ENCODE data around the gene ITFG1.
"Not testable (repeated sequence)": the region's sequence is repeated elsewhere in the genome, so short reads cannot be mapped to it uniquely, and the experiment has no call there.

The ITFG1 gene

DNA sequence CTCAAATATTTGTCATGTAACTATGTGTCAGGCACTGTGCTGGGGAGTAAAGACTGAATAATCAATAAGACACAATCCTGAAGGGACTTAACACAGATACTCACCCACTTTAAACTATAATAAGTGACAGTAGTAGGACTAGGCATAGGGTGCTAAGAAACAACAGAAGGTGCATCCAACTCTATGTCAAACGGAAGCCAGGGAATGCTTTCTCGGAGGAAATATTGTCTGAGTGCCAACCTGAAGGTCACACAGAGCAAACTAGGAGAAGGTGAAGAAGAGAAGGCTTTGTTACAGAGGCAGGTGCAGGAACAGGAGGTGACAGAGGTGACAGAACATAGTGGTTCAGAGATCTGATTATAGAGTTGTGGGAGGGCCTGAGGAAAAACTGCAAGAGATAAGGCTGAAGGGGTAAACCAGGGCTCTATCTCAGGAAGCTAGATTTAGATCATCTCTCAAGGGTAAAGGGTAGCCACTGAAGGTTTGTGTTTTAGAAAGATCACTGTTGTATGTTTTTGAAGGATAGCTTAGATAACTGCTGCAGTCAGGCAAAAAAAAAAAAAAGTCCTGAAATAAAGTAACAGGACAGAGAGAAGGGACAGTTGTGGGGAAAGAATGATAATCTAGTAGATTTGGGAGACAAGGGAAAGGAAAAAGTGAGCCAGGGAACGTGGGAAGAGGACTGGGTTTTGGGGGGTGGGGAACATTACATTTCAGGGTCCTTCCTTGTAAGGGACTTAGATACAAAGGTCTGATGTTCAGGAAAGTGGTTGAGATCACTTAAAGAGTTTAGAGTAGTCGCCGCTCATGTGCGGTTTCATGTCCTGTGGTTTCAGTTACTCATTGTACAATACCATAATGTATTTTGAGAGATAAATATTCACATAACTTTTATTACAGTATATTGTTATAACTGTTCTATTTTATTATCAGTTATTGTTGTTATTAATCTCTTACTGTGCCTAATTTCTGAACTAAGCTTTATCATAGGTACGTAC lies 231.5 kb downstream of the ITFG1 start:
- no peak for DNase-seq

DNA sequence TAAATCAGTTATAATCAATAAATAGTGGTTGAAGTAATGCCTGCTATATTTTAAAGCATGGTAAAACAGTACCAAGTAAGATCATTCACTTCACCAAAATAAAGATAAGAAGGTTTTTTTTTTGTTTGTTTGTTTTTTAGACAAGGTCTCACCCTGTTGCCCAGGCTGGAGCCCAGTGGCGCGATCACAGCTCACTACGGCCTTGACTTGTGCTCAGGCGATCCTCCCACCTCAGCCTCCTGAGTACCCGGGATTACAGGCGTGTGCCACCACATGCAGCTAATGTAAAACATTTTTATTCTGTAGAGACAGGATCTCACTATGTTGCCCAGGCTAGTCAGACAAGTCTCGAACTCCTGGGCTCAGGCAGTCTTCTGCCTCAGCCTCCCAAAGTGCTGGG lies 232.6 kb downstream of the ITFG1 start:
- no peak for DNase-seq

DNA sequence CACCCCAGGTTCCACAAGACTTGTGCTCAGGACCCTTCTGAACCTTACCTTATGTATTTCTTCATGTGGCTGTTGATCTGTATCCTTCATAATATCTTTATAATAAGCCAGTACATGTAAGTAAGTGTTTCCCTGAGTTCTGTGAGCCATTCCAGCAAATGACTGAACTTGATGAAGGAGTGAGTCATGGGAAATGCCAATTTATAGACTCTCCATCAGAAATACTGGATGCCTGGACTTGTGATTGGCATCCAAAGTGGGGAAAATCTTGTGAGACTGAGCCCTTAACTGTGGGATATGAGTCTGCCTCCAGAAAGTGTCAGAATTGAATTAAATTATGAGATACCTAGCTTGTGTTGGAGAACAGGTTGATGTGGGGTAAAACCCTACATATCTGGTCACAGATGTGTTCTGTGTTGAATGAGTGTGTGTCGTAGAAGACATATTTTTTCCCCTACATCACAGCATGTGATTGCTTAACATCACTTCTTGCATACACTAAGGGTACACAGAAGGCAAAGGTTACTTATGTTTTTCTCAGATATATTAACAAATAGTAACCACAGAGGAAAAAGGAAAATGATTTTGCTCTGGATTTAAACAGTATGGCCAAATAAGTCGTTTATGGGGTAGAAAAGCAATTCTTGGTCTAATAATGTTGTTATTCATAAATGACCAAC lies 247.0 kb downstream of the ITFG1 start:
- DNase-seq, result no peak

DNA sequence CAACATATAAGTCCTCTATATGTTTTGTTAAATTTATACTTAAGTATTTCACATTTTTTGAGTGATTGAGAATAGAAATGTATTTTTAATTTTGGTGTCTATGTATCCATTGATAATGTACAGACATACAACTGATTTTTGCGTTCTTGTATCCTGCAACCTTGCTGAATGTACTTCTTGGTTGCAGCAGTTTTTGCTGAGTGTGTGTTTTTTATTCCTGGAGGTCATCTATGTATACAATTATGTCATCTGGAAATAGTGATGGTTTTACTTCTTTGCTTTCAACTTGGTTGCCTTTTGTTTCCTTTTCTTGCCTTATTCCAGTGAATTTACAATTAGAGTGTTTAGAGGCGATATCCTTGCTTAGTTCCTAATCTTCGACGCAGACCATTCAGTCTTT lies 249.6 kb downstream of the ITFG1 start:
- DNase-seq, result no peak

DNA sequence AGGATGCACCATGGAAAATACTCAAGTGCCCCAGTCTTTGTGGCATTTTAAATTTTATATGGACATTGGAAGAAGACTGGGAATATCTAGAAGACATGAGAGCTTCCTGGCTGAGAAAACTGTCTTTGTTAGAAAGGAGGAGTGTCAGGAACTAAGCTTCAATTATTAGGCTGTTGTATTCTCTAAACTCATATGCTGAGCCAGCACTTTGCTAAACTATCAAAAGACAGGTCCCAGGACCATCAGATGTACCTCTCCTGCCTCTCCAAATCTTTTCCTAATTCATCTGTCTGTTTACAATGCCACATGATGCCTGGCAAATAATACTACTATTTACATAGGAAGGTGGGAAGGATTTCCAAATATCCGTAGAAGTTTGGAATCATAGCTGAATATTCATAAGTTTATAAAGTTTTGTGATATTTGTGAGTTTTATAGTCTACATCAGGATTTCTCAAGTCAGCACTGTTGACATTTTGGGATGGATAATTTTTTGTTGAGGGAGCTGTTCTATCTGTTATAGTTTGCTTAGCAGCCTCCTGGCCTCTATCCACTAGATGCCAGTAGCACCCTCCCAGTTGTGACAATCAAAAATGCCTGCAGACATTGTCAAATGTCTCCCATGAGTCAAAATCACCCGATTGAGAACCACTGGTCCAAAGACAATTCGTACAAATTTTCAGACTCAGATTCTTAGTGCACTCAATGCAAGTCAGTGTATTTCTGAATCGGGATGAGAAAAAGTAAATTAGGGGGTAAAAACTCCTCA lies 255.9 kb downstream of the ITFG1 start:
- DNase-seq, result no peak

DNA sequence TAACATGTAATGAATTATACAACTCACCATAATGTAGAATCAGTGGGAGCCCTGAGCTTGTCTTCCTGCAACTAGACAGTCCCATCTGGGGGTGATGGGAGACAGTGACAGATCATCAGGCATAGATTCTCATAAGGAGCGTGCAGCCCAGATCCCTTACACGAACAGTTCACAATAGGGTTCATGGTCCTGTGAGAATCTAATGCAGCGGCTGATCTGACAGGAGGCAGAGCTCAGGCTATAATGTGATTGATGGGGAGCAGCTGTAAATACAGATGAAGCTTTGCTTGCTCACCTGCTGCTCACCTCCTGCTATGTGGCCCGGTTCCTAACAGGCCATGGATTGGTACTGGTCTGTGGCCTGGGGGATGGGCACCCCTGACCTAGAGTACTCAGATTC lies 257.4 kb downstream of the ITFG1 start:
- DNase-seq, result not testable (repeated sequence)

DNA sequence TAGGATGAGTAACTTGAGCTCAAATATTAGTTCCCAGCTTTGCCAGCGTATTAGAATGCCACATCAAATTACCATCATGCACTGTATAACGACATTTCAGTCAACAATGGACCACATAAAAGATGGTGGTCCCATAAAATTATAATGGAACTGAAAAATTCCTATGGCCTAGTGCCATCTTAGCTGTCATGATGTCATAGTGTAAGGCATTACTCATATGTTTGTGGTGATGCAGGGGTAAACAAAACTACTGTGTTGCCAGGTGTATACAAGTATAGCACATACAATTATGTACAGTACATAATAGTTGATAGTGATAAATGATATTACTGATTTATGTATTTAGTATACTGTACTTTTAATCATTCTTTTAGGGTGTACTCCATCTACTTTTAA lies 262.7 kb downstream of the ITFG1 start:
- no peak for DNase-seq

DNA sequence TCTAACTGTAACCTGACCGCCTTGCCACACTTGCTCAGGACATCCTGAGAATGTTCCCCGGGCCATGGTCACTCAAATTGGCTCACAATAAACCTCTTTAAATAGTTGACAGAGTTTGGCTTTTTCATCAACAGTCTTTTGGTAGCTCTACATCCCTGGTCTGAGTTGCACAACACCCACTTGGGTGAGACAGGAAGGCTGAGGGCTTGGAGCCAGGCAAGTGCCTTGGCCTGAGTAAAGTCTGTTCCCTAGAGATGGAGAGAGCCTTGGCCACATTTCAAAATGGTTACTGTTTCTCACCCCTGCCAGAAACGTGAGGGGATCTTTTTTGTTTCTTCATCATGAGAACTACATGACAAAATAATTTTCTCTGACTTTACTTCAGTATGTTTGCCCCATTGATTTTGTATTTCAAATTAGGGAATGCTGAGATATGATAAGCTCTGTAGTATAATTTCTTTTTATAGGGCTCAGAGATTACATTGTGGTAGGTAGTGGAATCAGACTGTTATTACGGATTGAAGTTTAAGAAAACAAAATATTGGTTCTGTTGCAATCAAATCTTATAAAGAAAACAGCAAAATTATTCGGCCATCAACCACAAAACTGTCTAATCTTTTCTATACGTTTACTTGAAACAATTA lies 263.2 kb downstream of the ITFG1 start:
- DNase-seq, result no peak

DNA sequence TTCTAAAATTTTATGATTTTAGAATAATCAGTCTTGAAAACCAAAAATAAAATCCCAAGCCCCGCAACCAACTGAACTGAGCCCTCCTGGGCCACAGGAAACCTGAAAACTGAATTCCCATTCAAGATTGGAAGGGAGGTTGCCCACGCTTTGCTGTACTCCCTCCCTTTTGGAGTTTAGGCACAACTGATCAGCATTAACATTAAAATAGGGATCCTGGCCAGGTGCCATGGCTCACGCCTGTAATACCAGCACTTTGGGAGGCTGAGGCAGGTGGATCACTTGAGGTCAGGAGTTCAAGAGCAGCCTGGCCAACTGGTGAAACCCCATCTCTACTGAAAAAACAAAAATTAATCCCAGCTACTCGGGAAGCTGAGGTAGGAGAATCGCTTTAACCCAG lies 264.4 kb downstream of the ITFG1 start:
- DNase-seq, result no peak

DNA sequence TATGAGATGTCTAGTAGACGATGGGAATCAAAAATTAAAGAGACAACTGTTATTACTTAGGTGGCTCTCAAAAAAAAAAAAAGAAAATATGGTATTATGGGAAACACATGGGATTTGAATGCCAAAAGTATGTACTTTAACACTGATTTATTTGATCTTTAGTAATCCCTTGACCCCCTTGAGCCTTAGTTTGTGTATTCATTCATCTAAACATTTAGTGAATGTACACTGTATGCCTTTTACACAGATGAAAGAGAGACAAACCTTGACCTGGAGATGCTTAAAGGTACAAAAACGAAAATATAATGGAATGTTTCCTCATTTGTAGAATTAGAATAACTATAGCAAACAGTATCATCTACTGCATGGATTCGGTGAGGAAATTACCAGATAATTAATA lies 278.5 kb downstream of the ITFG1 start:
- no peak for DNase-seq

DNA sequence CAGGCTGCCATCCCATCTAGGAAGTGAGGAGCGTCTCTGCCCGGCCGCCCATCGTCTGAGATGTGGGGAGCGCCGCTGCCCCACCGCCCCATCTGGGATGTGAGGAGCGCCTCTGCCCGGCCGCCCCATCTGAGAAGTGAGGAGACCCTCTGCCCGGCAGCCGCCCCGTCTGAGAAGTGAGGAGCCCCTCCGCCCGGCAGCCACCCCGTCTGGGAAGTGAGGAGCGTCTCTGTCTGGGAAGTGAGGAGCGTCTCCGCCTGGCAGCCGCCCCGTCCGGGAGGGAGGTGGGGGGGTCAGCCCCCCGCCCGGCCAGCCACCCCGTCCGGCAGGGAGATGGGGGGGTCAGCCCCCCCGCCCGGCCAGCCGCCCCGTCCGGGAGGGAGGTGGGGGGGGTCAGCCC lies 279.8 kb downstream of the ITFG1 start:
- not testable (repeated sequence) for DNase-seq

DNA sequence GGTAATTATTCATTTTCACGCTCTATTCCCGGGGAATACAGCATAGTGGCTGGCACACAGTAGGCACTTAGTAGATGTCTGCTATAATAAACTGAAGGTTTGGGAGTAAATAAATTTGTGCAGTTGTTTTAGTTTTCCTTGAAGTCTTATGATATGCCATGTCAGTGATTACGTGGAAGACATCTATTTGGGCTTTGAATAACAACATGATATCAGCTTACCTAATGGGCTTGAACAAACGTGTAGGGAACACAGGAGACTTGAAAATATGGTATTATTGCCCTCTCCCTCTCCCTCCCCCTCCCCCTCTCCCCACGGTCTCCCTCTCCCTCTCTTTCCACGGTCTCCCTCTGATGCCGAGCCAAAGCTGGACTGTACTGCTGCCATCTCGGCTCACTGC lies 280.8 kb downstream of the ITFG1 start:
- no peak for DNase-seq

DNA sequence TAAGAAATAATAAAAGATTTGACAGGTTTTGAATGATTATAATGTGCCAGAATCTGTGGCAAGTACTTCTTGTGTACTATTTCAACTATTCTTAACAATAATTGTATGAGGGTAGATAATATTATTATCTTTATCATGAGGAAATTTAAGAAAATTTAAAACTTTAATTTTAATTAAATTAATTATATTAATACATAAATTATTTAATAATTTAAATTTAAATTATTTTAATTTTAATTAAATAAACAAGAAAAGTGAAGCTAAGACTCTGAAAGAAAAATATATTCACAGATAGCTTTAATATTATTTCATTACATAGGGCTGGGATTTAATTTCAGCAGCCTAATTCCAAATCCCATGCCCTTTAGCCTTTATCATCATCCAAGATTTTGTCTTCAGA lies 285.7 kb downstream of the ITFG1 start:
- DNase-seq, result no peak

DNA sequence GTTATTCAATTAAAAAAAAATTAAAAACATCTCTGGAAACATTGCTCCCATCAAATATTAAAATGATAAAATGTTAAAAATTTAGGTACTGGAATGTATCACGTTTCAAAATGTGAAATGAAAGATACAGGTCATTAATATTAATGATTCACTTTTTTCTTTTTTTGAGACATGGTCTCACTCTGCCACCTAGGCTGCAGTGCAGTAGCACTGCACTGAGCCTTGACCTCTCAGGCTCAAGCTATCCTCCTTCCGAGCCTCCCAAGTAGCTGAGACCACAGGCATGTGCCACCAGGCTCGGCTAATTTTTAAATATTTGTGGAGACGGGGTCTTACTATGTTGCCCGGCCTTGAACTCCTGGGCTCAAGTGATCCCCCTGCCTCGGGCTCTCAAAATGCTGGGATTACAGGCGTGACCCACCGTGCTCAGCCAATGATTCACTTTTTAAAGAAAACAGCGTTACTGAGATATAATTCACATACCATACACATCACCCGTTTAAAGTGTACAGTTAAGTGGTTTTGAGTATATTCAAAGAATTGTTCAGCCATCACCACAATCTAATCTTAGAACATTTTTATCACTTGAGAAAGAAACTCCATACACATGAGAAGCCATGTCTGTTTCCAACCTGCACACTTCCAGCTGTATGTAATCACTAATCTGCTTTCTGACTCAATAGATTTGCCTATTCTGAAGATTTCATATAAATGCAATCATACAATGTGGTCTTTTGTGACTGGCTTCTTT lies 298.0 kb downstream of the ITFG1 start:
- no peak for DNase-seq

DNA sequence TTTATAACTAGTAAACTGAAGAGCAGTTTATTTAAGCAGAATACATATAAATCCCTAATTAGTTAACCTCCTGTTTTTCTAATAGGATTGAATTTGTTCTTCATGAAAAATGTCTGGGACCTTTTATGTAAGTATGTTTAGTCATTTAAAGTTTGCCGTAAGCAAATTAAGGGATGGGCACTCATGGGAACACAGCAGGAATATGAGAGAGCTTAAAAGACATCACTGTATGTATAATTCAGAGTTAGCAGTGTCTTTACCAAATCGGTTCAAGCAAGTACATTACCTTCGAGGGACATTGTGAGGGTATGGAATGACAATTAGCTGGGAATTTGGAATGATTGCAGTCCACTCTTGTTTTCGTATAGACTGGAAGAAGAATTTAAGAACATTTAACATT lies 299.4 kb downstream of the ITFG1 start:
- DNase-seq, result no peak

DNA sequence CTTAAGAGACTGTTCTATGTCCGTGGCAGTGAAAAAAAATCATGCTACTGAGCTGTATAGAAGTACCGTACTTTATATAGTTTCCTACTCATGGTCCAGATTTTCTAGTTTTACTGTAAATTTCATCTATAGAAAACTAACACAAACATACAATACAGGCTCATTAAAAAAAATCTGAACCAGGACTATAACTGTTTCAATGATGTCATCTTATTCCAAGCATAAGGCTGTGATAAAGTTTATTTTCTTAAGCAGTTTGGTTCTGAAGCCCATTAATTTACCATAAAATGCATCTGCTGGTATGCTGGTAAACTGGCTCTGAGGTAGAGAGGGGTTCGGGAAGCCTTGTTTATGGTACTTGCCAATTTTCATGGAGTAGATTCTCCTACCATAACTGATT lies 300.4 kb downstream of the ITFG1 start:
- no peak for DNase-seq

DNA sequence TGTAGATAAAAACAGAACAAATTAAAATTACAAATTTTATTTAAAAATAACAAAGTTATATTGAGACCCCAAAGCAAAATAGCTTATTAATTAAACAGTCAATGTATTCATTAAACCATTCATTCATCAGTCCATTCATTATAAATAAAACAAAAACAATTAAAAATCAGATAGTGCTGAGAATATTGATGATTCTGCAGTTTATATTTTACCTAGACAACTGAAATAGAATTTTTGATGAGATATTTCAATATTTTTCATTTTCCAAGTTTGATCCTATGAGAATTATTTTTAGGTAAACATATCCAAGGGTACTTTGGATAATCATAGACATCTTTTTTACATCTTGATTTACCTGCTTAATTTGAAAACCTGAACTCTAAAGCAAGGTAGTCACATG lies 301.9 kb downstream of the ITFG1 start:
- no peak for DNase-seq

DNA sequence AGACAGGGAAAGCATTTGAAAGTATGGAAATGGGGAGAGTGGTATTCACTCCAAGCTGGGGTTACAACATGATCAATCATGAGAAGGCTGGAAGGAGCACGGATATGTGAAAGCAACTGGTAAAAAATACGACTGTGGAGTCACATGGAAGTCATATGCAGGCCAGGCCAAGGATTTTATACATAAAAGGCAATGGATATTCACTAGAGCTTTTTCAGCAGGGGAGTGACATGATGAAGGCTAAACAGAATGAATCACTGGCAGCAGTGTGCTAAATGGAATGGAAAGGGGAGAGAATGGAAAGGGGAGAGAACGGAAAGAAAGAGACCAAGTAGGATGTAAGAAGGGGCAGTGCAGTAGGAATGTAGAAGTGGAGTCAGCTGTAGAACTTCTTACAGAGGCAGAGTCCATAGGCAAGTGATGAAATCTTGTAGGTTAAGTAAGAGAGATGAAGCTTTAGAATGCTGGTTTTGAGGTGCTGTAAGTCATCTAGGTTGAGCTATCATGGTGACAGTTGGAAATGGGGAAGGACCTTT lies 304.1 kb downstream of the ITFG1 start:
- DNase-seq, result no peak

DNA sequence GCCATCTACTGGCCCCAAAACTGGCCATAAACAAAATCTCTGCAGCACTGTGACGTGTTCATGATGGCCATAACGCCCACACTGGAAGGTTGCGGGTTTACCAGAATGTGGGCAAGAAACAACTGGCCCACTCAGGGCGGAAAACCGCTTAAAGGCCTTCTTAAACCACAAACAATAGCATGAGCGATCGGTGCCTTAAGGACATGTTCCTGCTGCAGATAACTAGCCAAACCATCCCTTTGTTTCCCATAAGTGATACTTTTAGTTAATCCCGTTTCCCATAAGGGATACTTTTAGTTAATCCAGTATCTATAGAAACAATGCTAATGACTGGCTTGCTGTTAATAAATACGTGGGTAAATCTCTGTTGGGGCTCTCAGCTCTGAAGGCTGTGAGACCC lies 308.4 kb downstream of the ITFG1 start:
- not testable (repeated sequence) for DNase-seq

DNA sequence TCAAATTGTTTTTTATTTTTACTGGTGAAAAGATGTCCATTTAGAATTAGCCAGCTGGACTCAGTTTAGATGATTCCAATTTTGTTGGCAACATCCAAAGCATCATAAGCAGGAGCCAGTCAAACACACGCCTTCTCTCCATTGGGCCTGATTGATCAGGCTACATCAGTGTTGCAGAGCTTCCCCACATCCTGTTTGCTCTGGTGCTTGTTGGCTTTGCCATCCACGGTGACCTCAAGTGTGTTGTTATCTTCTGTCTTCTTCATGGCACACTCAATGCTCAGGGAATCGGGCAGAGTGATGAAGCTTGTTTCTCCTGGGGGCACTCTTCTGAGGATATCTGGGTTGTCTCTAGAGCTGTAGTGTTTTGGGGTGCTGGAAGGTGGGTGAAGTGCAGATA lies 310.8 kb downstream of the ITFG1 start:
- DNase-seq, result no peak

DNA sequence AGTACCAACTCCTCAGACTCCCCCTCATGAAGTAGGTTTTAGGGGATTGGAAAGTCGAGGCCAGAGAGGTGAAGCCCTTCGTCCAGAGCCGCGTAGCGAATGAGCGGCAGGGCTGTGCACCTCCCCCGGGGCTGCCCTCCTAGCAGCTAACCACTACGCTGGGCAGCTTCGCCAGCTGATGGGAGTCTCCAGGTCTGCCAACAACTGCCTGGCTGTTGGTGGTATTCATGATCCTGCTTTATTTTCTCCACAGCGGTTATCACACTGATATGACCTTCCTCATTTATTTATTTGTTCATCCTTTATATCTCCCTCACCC lies 316.3 kb downstream of the ITFG1 start:
- no peak for DNase-seq
